ENCODE results near the gene TTBK2.

DNA sequence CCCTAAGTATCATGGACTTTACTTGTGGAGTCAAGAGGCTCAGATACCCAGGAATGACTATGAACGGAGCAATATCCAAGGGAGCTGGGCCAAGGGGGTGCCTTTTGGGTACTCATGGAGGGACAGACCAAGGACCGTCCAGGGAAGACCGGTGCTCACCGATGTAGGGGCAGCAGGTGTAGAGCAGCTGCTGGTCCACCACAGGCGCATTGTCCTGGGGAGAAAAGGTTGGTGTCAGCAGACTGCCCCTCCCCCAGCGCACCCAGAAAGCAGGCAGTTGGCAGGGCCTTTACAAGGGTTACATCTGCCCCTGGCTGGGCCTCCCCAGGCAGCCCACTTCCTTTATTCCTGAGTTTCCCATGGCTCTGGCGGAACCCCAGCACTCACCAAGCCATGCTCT is 191.2 kb downstream of the TTBK2 start:
- TF ChIP-seq, protein P1, sequence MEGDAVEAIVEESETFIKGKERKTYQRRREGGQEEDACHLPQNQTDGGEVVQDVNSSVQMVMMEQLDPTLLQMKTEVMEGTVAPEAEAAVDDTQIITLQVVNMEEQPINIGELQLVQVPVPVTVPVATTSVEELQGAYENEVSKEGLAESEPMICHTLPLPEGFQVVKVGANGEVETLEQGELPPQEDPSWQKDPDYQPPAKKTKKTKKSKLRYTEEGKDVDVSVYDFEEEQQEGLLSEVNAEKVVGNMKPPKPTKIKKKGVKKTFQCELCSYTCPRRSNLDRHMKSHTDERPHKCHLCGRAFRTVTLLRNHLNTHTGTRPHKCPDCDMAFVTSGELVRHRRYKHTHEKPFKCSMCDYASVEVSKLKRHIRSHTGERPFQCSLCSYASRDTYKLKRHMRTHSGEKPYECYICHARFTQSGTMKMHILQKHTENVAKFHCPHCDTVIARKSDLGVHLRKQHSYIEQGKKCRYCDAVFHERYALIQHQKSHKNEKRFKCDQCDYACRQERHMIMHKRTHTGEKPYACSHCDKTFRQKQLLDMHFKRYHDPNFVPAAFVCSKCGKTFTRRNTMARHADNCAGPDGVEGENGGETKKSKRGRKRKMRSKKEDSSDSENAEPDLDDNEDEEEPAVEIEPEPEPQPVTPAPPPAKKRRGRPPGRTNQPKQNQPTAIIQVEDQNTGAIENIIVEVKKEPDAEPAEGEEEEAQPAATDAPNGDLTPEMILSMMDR (IDR thresholded peaks at IDR 0.05) = no peak
- TF ChIP-seq POLR2A (IDR thresholded peaks at IDR 0.05) = no peak
